PC-3 (cell line): Measurements from ENCODE around the gene ULK3. TPM values are rescaled to one million over a fixed set of nuclear protein-coding genes. Genes with fewer than 3 reads are reported as not detected.

Experiments used
- ATAC-seq: fragments of 200-7000 bp; cut with Tn5 transposase; 2 replicates; pipeline ENCODE4 v1.9.1; 2020; ENCODE audit warnings: mild to moderate bottlenecking, moderate library complexity
- BruUV-seq: library from RNA; stranded (reverse); fragments of 400-500 nt; replicated peaks from 2 replicates; lab custom pipeline; 2021; lab: Mats Ljungman, UMichigan
- CTCF ChIA-PET: fragments of 300-600 bp; sonication (Branson Sonifier 250); formaldehyde crosslinking; loops from one replicate; lab custom pipeline; 2022; ENCODE audit warnings: antibody characterized with exemption; lab: Charles Lee
- POLR2A ChIA-PET: fragments of 300-600 bp; sonication (Branson Sonifier 250); formaldehyde crosslinking; loops from one replicate; lab custom pipeline; 2022; ENCODE audit warnings: antibody characterized with exemption; ENCODE audit not compliant: unreplicated experiment; lab: Charles Lee
- DNase-seq: peaks from one replicate; pipeline ENCODE4 v3.0.0-alpha.2; 2015
- H2AFZ ChIP-seq: fragments of 300-600 bp; sonication (generic); 2 replicates; pipeline ENCODE4 v1.6.0; 2016; ENCODE audit warnings: antibody characterized with exemption, low read length
- H3F3A ChIP-seq: fragments of 300-600 bp; sonication (generic); one replicate; pipeline ENCODE4 v1.6.0; 2017; ENCODE audit warnings: antibody characterized with exemption, low read length, control low read depth, mild to moderate bottlenecking; ENCODE audit not compliant: unreplicated experiment
- H3K27ac ChIP-seq: fragments of 300-600 bp; sonication (generic); 2 replicates; pipeline ENCODE4 v1.5.1; 2016; ENCODE audit warnings: mild to moderate bottlenecking, low read length
- H3K27me3 ChIP-seq: fragments of 300-600 bp; sonication (generic); 2 replicates; pipeline ENCODE4 v1.6.1; 2016; ENCODE audit warnings: low read length, mixed read lengths
- H3K36me3 ChIP-seq: fragments of 300-600 bp; sonication (generic); 2 replicates; pipeline ENCODE4 v1.6.1; 2016; ENCODE audit warnings: low read depth, mixed run types, low read length, mixed read lengths
- H3K4me1 ChIP-seq: fragments of 300-600 bp; sonication (generic); 2 replicates; pipeline ENCODE4 v1.5.1; 2016; ENCODE audit warnings: low read length; ENCODE audit not compliant: insufficient read depth
- H3K4me2 ChIP-seq: fragments of 300-600 bp; sonication (generic); 2 replicates; pipeline ENCODE4 v1.6.0; 2016; ENCODE audit warnings: low read length
- H3K4me3 ChIP-seq: fragments of 300-600 bp; sonication (generic); 2 replicates; pipeline ENCODE4 v1.5.1; 2016; ENCODE audit warnings: mild to moderate bottlenecking, low read length, mixed read lengths
- H3K79me2 ChIP-seq: fragments of 300-600 bp; sonication (generic); 2 replicates; pipeline ENCODE4 v1.6.1; 2017; ENCODE audit warnings: low read length, mixed read lengths
- H3K9ac ChIP-seq: fragments of 300-600 bp; sonication (generic); 2 replicates; pipeline ENCODE4 v1.6.0; 2016; ENCODE audit warnings: mild to moderate bottlenecking, low read length
- H3K9me2 ChIP-seq: fragments of 300-600 bp; sonication (generic); replicated peaks from 2 replicates; pipeline ENCODE4 v1.6.1; 2016; ENCODE audit warnings: mixed run types, low read length, mixed read lengths
- H3K9me3 ChIP-seq: fragments of 300-600 bp; sonication (generic); 2 replicates; pipeline ENCODE4 v1.6.1; 2016; ENCODE audit warnings: low read length, mixed read lengths
- H4K20me1 ChIP-seq: fragments of 300-600 bp; sonication (generic); 2 replicates; pipeline ENCODE4 v1.6.1; 2016; ENCODE audit warnings: low read length, mixed read lengths
- EZH2 ChIP-seq: fragments of 300-600 bp; sonication (generic); IDR thresholded peaks from one replicate; pipeline ENCODE4 v1.6.1; 2017; ENCODE audit warnings: antibody characterized with exemption, mild to moderate bottlenecking, low read length; ENCODE audit not compliant: unreplicated experiment
- EZH2phosphoT487 ChIP-seq: fragments of 300-600 bp; sonication (generic); IDR thresholded peaks from 2 replicates; pipeline ENCODE4 v1.6.1; 2018; ENCODE audit warnings: mild to moderate bottlenecking, antibody characterized with exemption, low read length, borderline replicate concordance
- intact Hi-C: fragments of 100-400 bp; cut with micrococcal nuclease; formaldehyde crosslinking; loops from 2 replicates; pipeline ENCODE4 v1.9.0; 2023
- total RNA-seq: library from RNA; depleted of rRNA; stranded (reverse); fragments of >200 nt; gene quantifications from 2 replicates; pipeline ENCODE4 v1.2.3, GENCODE V29; 2014
- TF ChIP-seq, protein P1 (sequence below): fragments of 300-600 bp; sonication (generic); conservative IDR thresholded peaks from 2 replicates; pipeline ENCODE4 v1.5.1; 2017; ENCODE audit warnings: antibody characterized with exemption, low read depth, mild to moderate bottlenecking, low read length

ULK3 gene
- total RNA-seq, 1 experiment from 2014 or later = 20.3 TPM

DNA sequence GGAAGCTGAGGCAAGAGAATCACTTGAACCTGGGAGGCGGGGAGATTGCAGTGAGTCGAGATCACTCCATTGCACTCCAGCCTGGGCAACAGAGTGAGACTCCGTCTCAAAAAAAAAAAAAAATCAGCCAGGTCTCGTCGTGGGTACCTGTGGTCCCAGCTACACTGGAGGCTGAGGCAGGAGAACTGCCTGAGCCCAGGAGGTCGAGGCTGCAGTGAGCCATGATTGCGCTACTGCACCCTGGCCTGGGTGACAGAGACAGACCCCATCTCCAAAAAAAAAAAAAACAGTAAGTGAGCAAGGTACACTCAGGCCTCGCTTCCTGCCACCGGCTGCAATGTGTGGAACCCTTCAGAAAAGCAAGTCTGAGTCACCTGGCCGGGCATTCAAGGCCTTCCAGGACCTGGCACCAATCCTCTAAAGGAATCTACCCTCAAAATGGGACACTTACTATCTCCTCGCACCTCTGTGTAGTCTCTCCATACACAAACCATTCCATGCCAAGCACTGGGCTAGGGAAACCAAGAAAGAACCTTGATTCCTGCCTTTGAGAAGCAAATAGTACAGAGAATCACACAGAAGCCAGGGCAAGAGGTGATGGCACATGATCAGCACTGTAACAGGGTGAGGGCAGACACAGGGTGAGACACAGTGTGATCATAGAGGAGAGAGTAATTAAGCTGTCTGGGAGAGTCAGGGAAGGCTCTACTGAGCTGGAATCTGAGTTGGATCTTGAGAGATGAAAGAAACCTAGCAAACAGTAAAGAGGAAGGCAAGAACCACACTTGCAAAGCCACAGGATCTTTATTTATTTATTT, 20.5 kb upstream of the ULK3 start:
- ChIA-PET CTCF (interaction anchor here (0.5 kb wide), 1 partner anchor 38 kb away, joined by 3 read pairs; no protein-coding TSS in a partner anchor), POLR2A (no interaction called here)
- no TSS peak for BruUV-seq
- no peaks in the 10 kb centered on the region for H3K27me3 ChIP-seq
- peaks cover 59% of the 10 kb centered on the region for H3K79me2 ChIP-seq
- no peaks in the 10 kb centered on the region for H4K20me1 ChIP-seq
- peak overlapping the region; percentile 70 for H3K27ac ChIP-seq
- peak; percentile 63 for DNase-seq
- H3K4me2 ChIP-seq = peak overlapping the region; percentile 51
- peaks cover 35% of the 10 kb centered on the region for H3K4me1 ChIP-seq
- no peaks in the 10 kb centered on the region for H3K9me2 ChIP-seq
- intact Hi-C loops = no loop called here
- H3K36me3 ChIP-seq = 0 out of 2 replicates have a peak, but pooled peaks cover 3% of the 10 kb centered on the region
- H3K9me3 ChIP-seq = no peaks in the 10 kb centered on the region
- H3F3A ChIP-seq = no peaks in the 10 kb centered on the region
- no peak overlapping the region for H2AFZ ChIP-seq
- H3K9ac ChIP-seq = no peak overlapping the region
- TF ChIP-seq EZH2 (no peak), EZH2phosphoT487 (no peak)
- TF ChIP-seq, protein P1, sequence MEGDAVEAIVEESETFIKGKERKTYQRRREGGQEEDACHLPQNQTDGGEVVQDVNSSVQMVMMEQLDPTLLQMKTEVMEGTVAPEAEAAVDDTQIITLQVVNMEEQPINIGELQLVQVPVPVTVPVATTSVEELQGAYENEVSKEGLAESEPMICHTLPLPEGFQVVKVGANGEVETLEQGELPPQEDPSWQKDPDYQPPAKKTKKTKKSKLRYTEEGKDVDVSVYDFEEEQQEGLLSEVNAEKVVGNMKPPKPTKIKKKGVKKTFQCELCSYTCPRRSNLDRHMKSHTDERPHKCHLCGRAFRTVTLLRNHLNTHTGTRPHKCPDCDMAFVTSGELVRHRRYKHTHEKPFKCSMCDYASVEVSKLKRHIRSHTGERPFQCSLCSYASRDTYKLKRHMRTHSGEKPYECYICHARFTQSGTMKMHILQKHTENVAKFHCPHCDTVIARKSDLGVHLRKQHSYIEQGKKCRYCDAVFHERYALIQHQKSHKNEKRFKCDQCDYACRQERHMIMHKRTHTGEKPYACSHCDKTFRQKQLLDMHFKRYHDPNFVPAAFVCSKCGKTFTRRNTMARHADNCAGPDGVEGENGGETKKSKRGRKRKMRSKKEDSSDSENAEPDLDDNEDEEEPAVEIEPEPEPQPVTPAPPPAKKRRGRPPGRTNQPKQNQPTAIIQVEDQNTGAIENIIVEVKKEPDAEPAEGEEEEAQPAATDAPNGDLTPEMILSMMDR = no peak
- H3K4me3 ChIP-seq = no peak overlapping the region
- peak; percentile 76 for ATAC-seq

DNA sequence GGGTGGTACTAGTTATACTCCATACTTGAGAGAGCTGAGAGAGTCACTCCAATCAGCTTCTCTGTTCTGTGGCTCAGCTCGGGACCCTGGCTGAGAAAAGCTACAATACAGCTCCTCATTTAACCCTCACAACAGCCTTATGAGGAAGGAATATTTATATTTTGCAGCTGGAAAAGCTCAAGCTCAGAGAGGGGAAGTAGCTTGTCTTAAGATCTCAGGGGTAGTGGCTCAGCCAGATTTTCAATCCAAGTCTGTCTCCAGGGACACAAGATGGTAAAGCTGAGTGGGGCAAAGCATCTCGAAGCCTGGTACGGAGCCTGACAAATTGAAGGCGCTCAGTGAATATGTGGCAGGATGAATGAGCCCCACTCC, 15.4 kb upstream of the ULK3 start:
- H3K79me2 ChIP-seq = peaks cover 27% of the 10 kb centered on the region
- ATAC-seq = no peak
- no peak for TF ChIP-seq EZH2phosphoT487
- TF ChIP-seq, protein P1 = no peak
- no peak for TF ChIP-seq EZH2
- peaks cover 16% of the 10 kb centered on the region for H3K4me1 ChIP-seq
- intact Hi-C loops = no loop called here
- H2AFZ ChIP-seq = no peak overlapping the region
- no peaks in the 10 kb centered on the region for H3K27me3 ChIP-seq
- no peak overlapping the region for H3K4me2 ChIP-seq
- no peak overlapping the region for H3K4me3 ChIP-seq
- CTCF ChIA-PET = no interaction called here
- DNase-seq = no peak
- H3K36me3 ChIP-seq = no peaks in the 10 kb centered on the region
- no peaks in the 10 kb centered on the region for H4K20me1 ChIP-seq
- no peak overlapping the region for H3K9ac ChIP-seq
- POLR2A ChIA-PET = no interaction called here
- H3K27ac ChIP-seq = no peak overlapping the region
- H3K9me2 ChIP-seq = no peaks in the 10 kb centered on the region
- H3F3A ChIP-seq = no peaks in the 10 kb centered on the region
- BruUV-seq = no TSS peak
- no peaks in the 10 kb centered on the region for H3K9me3 ChIP-seq
